ENCODE measurements around the gene SMOC2. TPM values are rescaled to one million over a fixed set of nuclear protein-coding genes. Genes with fewer than 3 reads are reported as not detected.

SMOC2 gene
- polyA plus RNA-seq, 1 donor (not counting 4 experiments of a cell fraction or from before 2014, with no cell fraction given), result 1.1 TPM

GRCh38 chr6:168415993-168416530 lies 24.9 kb upstream of the SMOC2 start:
- TF ChIP-seq, protein P1, sequence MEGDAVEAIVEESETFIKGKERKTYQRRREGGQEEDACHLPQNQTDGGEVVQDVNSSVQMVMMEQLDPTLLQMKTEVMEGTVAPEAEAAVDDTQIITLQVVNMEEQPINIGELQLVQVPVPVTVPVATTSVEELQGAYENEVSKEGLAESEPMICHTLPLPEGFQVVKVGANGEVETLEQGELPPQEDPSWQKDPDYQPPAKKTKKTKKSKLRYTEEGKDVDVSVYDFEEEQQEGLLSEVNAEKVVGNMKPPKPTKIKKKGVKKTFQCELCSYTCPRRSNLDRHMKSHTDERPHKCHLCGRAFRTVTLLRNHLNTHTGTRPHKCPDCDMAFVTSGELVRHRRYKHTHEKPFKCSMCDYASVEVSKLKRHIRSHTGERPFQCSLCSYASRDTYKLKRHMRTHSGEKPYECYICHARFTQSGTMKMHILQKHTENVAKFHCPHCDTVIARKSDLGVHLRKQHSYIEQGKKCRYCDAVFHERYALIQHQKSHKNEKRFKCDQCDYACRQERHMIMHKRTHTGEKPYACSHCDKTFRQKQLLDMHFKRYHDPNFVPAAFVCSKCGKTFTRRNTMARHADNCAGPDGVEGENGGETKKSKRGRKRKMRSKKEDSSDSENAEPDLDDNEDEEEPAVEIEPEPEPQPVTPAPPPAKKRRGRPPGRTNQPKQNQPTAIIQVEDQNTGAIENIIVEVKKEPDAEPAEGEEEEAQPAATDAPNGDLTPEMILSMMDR (optimal IDR thresholded peaks at IDR 0.05 in 1 of 3, IDR thresholded peaks at IDR 0.05 in 1 of 3, conservative IDR thresholded peaks at IDR 0.05 in 1 of 3; ENCODE audit: extremely low read depth in 1 of 3, insufficient read depth in 2 of 3, low read length in 3 of 3), result no peak
- no peak for TF ChIP-seq EZH2 (IDR thresholded peaks at IDR 0.05; ENCODE audit: low read length)
- dilution Hi-C loops (cut with MboI; ENCODE audit: extremely low pct_ligation_motif_present, low sequenced_read_pairs), result no loop called here
- no peak for DNase-seq (ENCODE audit: low read depth, low spot score)
- Histone ChIP-seq H3K4me2 (ENCODE audit: control insufficient read depth, extremely low read depth, insufficient read depth, low read depth, low read length) (no peak overlapping the region), H3K9me1 (ENCODE audit: control insufficient read depth, extremely low read depth, insufficient read depth, low read length) (no peaks in the 10 kb centered on the region), H2AFZ (ENCODE audit: control insufficient read depth, low read length) (no peak overlapping the region), H3K9me3 (ENCODE audit: control insufficient read depth, low read depth, low read length) (no peaks in the 10 kb centered on the region), H3K27ac (ENCODE audit: control insufficient read depth, insufficient read depth, low read length) (no peak overlapping the region), H3K4me3 (ENCODE audit: control insufficient read depth in 2 of 3, extremely low read depth in 1 of 3, insufficient read depth in 2 of 3, low read depth in 1 of 3, low read length in 3 of 3) (no peak overlapping the region), H4K20me1 (ENCODE audit: control insufficient read depth, extremely low read depth, insufficient read depth, low read length) (no peaks in the 10 kb centered on the region), H3K9ac (ENCODE audit: control insufficient read depth, extremely low read depth, insufficient read depth, low read length) (no peak overlapping the region), H3K27me3 (ENCODE audit: control insufficient read depth, extremely low read depth, insufficient read depth, low read length) (peaks cover 5% of the 10 kb centered on the region), H3K79me2 (ENCODE audit: control insufficient read depth, insufficient read depth, low read length) (no peaks in the 10 kb centered on the region), H3K36me3 (ENCODE audit: control insufficient read depth in 2 of 2, extremely low read depth in 1 of 2, insufficient read depth in 2 of 2, low read length in 2 of 2) (no peaks in the 10 kb centered on the region), H3K4me1 (ENCODE audit: control insufficient read depth, extremely low read depth, insufficient read depth, low read length) (no peaks in the 10 kb centered on the region)
- no peak for FAIRE-seq

- Histone ChIP-seq H2AFZ (ENCODE audit: control insufficient read depth, low read length) (no peak overlapping the region), H3K27me3 (ENCODE audit: control insufficient read depth, extremely low read depth, insufficient read depth, low read length) (peaks cover 7% of the 10 kb centered on the region), H3K79me2 (ENCODE audit: control insufficient read depth, insufficient read depth, low read length) (no peaks in the 10 kb centered on the region), H3K9me3 (ENCODE audit: control insufficient read depth, low read depth, low read length) (no peaks in the 10 kb centered on the region), H3K4me2 (ENCODE audit: control insufficient read depth, extremely low read depth, insufficient read depth, low read depth, low read length) (no peak overlapping the region), H3K4me3 (ENCODE audit: control insufficient read depth in 2 of 3, extremely low read depth in 1 of 3, insufficient read depth in 2 of 3, low read depth in 1 of 3, low read length in 3 of 3) (no peak overlapping the region), H3K9ac (ENCODE audit: control insufficient read depth, extremely low read depth, insufficient read depth, low read length) (no peak overlapping the region), H3K4me1 (ENCODE audit: control insufficient read depth, extremely low read depth, insufficient read depth, low read length) (no peaks in the 10 kb centered on the region), H3K27ac (ENCODE audit: control insufficient read depth, insufficient read depth, low read length) (no peak overlapping the region), H3K9me1 (ENCODE audit: control insufficient read depth, extremely low read depth, insufficient read depth, low read length) (no peaks in the 10 kb centered on the region), H3K36me3 (ENCODE audit: control insufficient read depth in 2 of 2, extremely low read depth in 1 of 2, insufficient read depth in 2 of 2, low read length in 2 of 2) (no peaks in the 10 kb centered on the region), H4K20me1 (ENCODE audit: control insufficient read depth, extremely low read depth, insufficient read depth, low read length) (no peaks in the 10 kb centered on the region)
- TF ChIP-seq, protein P1 (optimal IDR thresholded peaks at IDR 0.05 in 1 of 3, IDR thresholded peaks at IDR 0.05 in 1 of 3, conservative IDR thresholded peaks at IDR 0.05 in 1 of 3; ENCODE audit: extremely low read depth in 1 of 3, insufficient read depth in 2 of 3, low read length in 3 of 3), result no peak
- TF ChIP-seq EZH2 (IDR thresholded peaks at IDR 0.05; ENCODE audit: low read length), result no peak
- FAIRE-seq (no peak), DNase-seq (ENCODE audit: low read depth, low spot score) (no peak)
- dilution Hi-C loops (cut with MboI; ENCODE audit: extremely low pct_ligation_motif_present, low sequenced_read_pairs), result no loop called here
Measured at GRCh38 chr6:168416531-168416930, 24.5 kb upstream of the SMOC2 start.
